ENCODE results near the gene PLS3.

GRCh38 chrX:115584696-115585095, 23.7 kb downstream of the PLS3 start:
- TF ChIP-seq CTCF (IDR thresholded peaks at IDR 0.05) (no peak), POLR2A (IDR thresholded peaks at IDR 0.05) (no peak)
